Uterus (tissue), 2 donors: ENCODE measurements around the gene CD163.

Experiments
- POLR2A ChIP-seq, 2 donors: fragments of 450-650 bp; IDR thresholded peaks; one replicate each; pipeline ENCODE4 v1.6.1; 2016; ENCODE audit warnings: antibody characterized with exemption in 2 of 2, mild to moderate bottlenecking in 1 of 2, moderate library complexity in 1 of 2
- TF ChIP-seq, protein P1 (sequence below), 4 experiments: fragments of 200-600 bp in 2 of 4; fragments of 450-650 bp in 2 of 4; sonication (generic) in 2 of 4; IDR thresholded peaks; one replicate each; pipeline ENCODE4 v1.5.1; 2016 to 2019; ENCODE audit warnings: antibody characterized with exemption in 4 of 4, mild to moderate bottlenecking in 2 of 4, moderate library complexity in 1 of 4

DNA sequence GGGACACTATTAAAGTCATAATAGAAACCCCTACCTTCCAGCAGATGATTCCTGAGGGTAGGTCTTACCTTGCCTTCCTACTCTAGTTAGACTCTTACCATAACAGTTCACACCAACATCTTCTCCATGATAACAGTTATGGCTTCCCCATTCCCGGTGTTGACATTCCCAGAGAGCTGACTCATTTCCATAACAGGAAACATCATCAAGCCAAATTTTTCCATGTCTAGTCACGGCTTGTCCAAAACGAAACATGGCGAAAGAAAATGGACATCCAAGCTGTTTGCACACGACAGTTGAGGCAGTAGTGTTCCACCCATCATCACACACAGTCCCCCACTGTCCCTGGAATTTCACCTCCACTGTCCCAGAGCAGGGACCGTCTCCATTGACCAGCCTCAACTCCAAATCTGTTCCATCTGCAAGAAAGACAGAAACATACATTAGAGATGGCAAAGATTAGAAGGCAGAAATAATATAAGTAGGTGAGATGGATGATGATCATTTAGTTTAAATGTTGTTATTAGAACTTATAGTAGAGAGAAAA lies 70.2 kb downstream of the CD163 start:
- TF ChIP-seq, protein P1, sequence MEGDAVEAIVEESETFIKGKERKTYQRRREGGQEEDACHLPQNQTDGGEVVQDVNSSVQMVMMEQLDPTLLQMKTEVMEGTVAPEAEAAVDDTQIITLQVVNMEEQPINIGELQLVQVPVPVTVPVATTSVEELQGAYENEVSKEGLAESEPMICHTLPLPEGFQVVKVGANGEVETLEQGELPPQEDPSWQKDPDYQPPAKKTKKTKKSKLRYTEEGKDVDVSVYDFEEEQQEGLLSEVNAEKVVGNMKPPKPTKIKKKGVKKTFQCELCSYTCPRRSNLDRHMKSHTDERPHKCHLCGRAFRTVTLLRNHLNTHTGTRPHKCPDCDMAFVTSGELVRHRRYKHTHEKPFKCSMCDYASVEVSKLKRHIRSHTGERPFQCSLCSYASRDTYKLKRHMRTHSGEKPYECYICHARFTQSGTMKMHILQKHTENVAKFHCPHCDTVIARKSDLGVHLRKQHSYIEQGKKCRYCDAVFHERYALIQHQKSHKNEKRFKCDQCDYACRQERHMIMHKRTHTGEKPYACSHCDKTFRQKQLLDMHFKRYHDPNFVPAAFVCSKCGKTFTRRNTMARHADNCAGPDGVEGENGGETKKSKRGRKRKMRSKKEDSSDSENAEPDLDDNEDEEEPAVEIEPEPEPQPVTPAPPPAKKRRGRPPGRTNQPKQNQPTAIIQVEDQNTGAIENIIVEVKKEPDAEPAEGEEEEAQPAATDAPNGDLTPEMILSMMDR (IDR thresholded peaks at IDR 0.05) = no peak
- TF ChIP-seq POLR2A (IDR thresholded peaks at IDR 0.05) = no peak
